ENCODE data around the gene MRTFA.
A peak's percentile ranks its signal among the peaks of the same experiment; 100 is the strongest.
"Not testable (repeated sequence)": the region's sequence is repeated elsewhere in the genome, so short reads cannot be mapped to it uniquely, and the experiment has no call there.

Gene MRTFA

DNA sequence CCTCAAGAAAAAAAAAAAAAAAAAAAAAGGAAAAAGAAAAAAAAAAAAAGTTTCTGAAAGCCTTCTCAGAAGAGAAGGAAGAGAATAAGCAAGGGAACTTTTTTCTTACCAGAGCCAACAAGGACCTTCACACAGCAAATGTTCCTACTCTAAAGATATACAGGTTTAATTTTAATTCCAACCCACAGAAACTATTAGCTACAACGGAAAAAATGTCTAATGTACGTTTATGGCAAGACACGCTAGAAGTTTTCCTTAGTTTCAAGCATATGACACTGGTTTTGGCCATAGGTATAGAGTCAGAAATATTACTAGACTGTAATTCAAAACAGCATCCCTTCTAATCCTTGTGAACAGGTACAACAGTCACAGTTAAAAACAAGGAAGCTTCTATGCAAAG, 120.1 kb downstream of the MRTFA start:
- no peak for DNase-seq

DNA sequence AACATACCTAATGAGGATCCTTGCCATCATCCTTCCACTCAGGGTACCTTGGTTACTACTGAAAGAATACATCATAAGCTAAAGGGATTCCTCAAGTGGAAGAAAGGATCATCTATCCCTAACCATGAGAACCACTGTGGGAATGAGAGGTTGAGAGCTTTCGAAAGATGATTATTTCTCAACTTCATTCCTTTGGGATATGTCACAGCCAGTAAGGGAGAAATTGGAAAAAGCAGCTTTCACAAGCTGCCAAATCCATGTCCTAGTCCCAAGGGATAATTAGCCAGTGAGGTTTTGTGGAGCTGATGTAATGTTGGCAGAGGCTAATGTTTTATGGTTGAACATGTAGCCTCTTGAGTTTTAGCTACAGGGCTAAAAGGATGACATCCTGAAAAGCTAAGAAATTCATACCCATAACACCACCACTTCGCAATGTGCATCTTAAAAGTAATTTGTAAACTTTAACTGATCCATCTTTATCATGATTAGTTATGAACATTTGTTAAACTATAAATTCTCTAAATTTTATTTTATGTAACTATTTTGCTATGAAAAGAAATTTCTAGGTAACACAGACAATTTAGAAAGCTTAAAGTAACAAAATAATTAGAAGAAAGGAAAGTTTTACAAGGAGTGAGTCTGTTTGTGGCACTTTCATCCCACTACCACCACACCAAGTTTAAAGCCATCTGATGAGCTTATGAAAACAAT, 123.9 kb downstream of the MRTFA start:
- DNase-seq: no peak

DNA sequence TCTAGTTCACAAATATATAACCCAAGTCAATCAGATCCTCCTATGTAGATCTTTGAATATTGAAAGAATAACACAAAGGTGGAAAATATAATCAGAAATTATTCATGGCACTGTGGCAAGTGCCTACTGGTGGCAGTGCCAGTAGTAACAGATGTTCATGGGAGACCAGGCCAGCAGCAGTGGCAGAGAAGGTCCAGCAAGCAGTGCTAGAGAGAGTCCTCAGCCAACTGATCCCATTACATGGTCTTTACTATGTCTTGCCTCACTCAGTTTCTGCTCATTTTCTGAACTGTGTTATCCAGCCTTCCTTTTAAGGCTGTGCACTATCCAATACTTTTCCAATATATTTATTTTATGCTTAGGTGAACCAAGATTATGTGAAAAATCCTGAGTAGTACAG, 124.9 kb downstream of the MRTFA start:
- no peak for DNase-seq

DNA sequence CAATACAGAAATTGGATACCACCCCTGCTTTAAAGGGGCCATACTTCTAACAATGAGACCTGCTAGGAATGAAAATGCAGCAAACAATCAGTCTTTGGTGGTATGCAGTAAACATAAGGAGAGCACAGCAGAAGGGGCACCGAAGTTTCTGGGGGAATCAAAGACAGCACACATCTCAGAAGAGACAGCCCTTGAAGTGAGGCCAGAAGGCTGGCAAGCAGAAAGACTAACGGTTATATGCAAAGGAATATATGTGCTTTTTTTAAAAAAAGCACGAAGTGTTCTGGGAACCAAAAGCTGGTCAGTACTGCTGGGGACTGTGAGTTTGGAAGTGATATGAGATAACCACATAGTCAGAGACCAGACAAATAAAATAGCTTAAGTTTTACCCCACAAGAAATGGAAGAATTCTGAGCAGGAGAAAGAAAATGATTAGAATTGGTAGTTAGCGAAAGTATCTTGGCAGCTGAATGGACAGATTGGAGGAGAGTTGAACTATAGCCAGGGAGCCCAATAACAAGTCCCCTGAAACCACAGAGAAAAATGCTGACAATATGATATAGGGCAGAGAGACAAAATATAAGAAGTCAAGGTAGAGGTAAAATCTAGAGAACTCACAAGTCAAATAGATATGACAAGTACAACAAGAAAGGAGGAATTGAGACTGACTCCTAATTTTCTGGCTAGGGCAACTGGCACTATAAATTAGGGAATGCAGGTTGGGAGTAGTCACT, 125.7 kb downstream of the MRTFA start:
- DNase-seq: no peak

DNA sequence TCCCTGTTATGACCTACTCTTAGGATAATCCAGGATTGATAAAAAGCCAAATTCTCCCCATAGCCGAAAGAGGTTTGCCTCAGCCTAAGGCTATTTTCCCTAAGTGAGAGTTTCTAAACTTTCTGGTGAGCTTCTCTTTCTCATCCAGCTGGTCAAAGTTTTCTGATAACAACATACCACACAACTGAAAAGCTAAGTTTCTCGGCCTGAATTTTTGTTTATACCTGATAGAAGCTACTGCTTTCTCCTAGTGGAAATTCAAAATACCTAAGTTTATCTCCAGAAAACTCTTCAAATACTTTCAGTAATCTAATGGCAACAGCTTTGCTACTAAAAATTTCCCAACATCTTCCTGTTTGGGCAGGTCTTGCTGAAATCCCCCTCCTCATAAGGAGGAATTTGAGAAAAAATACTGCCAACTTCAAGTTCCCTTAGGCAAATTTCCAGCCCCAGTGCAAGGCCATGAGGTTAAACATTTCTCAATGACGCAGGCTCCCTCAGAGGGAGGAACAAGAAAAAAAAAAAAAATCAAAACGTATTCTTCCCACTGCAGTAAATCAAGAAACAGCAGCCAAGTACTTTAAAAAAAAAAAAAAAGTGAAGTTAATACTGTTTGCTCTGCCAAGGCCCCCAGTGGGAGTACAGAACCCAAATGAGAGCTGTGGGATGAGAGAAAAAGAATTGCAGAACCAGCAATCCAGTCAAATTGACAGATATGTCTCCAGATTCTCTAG, 127.0 kb downstream of the MRTFA start:
- no peak for DNase-seq

DNA sequence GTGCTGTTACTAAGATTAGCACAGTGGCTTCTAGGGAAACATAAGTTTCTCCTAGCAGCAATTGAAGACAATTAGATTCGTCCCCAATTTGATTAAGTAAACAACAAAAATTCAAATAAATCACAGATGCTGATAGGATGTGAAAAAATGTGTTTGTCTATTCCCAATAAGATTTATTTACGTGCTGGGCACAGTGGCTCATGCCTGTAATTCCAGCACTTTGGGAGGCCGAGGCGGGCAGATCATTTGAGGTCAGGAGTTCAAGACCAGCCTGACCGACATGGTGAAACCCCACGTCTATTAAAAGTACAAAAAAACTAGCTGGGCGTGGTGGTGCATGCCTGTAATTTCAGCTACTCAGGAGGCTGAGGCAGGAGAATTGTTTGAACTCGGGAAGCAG, 128.5 kb downstream of the MRTFA start:
- not testable (repeated sequence) for DNase-seq

DNA sequence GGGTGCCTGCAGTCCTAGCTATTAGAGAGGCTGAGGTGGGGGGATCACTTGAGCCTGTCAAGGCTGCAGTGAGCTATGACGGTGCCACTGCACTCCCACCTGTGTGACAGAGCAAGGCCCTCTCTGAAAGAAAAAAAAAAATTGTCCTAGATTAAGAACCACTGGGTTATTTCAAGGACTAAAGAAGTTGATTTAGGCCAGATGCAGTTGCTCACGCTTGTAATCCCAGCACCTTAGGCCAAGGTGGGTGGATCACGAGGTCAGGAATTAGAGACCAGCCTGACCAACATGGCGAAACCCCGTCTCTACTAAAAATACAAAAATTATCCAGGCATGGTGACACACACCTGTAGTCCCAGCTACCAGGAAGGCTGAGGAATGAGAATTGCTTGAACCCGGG, 129.0 kb downstream of the MRTFA start:
- no peak for DNase-seq

DNA sequence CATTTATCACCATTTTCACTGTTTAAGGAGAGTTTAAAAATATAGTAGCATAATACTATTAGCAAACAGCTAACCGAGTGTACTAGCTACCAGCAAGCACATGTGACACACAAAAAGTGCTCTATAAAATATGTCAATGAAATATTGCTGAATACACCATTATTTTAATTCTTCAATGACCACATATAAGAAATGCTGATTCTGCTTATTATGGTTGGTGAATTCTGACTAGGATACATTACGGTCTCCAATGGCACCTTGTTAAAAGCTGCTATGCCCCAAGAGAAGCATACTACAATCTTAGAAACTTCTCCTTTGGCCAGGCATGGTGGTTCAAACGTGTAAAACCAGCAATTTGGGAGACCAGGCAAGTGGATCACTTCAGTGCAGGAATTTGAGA, 129.8 kb downstream of the MRTFA start:
- DNase-seq: no peak

DNA sequence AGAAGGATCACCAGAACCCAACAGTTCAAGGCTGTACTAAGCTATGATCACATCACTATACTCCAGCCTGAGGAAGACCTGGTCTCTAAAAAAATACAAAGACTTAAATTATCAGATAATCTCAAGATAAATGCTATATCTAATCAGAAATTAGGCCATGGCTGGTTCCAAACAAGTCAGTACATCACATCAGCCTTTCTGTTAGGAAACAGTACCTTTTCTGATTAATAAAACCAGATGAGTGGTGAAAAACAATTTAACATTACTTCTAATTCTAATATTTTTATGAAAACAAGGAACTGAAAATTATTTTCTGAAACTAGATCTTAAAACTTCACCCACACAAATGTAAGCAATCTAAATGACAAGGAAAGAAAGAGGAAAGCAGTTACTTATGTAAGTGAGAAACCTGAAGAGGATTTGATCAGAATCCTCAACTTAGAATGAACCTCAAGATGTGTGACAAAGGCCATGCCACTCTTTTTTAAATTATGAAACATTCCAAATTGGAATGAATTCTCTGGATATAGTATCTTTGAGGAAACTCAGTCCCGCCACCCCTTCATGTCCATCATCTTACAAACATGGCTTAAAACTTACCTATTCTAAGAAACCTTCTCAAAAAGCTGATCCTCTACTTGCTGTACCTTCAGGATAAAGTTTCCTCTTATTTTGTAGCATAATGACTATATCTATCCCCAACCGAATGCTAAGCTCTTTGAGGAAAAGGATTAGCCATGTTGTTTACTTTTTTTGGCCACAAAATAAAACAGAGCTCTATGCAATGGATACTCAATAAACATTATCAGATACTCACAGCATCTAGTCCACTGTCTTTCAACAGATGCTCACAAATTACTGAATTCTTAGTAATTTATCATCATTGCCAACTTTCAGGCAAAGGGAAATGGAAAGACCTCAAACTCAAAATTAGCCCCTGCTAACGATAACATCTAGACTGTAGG, 132.0 kb downstream of the MRTFA start:
- no peak for DNase-seq

DNA sequence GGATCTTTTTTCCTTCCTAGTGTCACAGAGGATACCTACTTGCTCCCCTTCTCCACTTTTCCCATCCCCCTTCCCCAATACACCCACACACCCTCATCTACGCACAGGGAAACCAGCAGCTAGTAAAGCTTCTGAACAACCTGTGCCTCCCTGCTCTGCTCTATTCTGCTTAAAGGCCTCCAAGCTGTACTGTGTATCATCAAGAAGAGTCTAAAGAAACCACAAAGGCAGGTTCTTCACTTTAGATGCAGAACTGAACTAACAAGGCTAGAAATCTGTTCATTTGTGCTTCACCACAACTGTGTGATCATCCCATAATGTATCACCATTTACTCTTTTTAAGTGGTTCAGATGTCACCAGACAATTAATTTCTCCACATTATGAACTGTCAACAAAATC, 133.6 kb downstream of the MRTFA start:
- no peak for DNase-seq

DNA sequence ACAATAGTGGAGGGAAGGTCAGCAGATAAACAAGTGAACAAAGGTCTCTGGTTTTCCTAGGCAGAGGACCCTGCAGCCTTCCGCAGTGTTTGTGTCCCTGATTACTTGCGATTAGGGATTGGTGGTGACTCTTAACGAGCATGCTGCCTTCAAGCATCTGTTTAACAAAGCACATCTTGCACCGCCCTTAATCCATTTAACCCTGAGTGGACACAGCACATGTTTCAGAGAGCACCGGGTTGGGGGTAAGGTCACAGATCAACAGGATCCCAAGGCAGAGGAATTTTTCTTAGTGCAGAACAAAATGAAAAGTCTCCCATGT, 136.1 kb downstream of the MRTFA start:
- DNase-seq: not testable (repeated sequence)

DNA sequence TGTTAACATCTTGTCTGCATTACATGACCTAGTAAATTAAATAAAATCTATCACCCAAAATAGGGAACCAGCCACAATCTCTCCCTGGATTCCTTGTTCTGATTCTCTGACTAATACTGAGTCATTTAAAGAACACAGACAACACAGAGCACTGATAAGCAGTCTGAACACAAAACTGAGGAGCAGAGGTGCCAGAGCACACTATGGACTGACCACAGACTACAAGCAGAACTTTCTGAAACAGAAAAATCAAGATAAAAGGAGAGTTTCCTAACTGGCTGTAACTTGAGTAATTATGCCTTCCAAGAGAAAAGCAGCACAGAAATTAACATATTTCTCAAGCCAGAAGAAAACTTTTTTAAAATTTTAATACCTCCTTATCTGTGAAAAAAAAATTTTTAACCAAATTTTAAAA, 137.3 kb downstream of the MRTFA start:
- DNase-seq: no peak

DNA sequence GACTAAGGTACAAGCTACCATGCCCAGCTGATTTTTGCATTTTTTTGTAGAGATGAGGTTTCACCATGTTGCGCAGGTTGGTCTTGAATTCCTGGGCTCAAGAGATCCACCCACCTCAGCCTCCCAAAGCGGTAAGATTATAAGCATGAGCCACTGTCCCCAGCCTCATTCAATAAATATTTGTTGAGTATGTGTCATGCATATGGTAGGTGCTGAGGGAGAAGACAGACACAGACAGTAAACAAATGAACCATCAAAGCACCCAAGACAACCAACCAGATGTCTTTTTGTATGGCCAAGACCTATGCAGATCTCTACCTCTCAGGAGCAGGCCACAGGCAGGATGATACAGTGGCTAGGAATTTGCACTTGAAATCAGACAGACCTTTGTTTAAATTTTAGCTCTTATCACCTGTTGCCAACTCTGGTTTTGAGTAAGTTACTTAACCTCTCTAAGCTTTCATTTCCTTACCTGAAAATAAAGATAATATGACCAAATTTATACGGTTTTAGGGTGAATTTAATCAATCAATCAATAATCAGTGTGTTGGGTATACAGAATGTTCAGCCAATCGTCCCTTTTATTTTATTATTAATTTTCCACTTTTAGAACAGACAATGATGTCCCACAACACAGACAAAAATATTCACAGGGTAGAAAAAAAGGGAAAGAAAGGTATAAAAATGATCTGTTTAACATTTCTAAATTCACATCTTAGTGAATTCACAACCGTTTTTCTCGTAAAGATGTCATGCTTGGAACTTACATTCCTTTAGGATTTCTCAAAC, 137.9 kb downstream of the MRTFA start:
- DNase-seq: peak; percentile 11

DNA sequence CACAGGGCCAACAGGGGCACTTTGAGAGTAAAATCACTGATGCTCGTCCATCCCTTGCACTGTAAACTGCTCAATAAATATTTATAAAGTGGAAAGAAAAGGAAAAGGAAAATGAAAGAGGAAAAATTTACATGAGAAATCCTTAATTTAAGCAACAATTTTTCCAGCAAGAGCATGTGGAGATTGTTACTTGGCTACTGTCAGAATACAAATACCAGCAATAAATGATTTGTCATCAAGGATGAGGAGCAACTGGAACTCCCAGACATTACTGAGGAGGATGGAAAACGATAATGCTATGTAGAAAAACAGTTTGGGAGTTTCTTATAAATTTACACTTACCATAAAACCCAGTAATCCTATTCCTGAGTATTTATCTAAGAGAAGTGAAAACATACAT, 143.1 kb downstream of the MRTFA start:
- DNase-seq: no peak

DNA sequence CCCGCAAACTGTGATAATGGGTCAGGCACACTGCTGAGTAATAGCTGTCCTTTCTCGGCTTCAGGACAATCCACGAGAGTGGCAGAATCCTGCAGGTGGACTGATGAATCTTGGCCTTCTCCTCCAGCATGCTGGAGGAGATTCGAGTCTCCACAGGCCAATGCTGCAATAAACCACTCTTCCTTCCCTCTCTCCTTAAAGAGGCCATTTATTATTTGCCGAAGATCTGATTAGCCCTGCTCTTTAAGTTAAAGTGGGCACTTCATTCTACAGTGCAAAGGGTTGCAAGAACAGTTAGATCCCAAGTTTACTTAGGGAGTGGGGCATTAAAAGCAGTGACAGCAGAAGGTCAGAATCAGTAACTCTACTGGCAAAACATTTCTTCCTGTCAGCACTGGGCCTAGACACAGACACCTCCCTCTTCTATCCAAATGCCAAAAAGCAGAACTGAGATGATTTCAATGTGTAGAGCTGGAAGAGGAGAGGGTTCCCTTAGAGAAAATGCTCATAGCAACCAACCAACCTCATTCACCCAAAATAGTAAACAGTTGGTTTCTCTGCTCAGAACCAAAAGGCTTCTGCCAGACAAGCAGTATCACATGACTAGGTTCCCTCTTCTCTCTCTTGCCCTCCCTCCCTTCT, 144.4 kb downstream of the MRTFA start:
- DNase-seq: no peak

DNA sequence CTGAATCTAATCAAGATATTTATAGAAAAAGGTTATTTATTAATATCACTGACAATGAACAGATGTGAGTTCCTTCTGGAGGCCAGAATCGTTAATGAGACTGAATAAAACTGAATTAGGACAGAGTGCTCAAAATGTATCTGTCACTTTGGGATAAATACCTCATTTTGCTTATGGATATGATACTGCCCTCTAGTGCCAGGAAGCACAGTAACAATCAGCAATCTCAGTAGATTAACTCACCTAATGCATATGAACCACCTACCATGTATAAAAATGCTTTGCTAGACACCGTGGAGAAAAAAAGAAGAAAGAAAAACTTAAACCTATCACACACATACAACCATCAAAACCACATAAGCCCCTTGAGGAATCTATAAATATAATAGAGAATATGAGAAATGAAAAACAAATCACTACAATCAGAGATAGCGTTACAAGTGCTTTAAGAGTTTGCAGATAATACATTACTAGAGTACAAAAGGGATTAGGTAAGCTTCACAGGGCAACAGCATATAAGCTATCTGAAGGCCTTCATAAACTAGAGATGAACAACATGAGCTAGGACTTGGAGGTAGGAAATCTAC, 148.8 kb downstream of the MRTFA start:
- DNase-seq: peak; percentile 7

DNA sequence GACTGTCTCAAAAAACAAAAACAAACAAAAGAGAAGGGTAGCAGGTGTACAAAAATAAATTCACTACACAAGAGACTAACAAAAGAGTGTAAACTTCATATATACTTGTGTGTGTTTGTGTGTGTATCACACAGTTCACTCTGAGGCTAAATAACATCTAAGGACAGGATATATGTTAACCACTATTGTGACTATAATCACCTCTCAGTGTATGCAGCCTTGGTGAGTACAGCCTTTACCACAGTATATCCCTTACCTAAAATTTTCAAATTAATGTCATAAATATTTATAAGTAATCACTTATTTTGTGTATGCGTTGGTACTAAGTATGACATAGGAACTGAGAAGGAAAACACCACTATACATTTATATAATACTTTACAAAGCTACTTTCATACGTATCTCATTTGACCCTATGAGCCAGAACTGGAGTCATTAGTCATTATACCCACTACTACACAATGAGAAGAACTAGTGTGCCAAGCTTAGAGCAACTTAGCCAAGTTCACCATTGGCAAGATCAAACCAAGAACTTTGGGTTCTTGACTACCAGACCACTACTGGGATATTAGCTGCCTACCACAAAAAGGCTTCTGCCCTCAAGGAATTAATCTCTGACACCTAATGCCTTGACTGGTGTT, 149.4 kb downstream of the MRTFA start:
- DNase-seq: no peak

DNA sequence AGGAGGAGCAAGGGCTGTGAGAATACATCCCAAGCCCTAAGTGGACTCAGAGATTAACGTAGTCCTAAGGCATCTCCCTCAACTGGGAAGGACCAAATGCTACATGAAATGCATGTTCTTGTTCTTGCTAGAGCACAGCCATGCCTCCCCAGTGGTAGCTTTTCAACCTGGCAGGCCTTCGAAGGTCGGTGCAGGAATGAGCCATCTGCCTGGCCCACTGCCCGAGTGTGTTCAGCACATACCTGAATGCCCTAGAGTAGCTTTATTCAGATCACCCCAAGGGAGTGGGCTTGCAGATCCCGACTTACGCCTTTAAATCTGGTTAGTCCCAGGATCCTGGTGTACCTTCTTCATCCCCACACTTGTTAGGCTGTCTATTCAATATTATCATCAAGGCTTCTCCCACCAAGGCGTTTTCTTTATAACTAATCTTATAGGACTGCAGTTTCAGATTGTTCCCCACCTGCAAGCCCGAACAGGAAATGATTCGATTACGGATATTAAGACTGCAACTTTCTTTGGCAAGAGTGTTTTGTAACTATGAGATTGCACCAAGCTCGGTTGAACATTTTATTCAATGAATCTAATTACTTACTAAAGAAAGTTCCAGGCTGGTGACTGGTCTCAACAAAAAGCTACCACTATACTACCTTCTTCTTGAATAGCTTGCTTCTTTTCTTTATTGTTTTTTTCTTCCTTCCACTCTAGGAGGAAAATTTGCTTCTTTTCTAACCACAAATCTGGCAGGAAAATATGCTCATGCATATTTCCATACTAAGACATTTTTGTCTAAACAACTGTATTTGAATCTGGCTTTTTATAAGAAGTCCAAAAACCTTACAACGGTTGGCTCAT, 150.5 kb downstream of the MRTFA start:
- DNase-seq: no peak

DNA sequence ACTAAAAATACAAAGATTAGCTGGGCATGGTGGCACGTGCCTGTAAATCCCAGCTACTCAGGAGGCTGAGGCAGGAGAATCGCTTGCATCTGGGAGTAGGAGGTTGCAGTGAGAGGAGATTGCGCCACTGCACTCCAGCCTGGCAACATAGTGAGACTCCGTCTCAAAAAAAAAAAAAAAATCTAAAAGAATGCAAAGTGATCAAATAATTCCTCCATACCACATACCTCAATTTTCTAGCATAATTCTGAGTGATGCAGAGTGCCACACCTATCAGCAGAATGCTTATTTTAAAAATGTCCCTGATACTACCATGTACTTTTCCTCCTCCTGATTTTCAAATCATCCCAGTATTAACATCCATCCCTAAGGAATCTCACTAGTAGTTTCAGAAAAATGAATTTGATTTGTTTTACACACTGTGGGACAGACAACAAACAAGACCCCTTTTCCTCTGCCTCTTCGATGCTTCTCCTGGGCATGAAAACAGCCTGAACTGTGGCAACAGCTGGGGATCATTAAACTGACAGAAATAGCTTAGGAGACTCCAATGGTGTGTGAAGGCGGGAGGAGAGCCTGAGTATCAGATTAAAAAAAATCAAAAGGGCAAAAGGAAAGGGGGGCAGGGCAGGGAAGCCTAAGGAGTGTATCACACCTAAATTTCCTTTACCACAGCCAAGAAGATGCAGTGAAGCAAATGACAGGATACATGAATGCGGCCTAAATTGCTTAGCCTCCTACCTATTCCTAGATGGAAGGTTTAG, 151.4 kb downstream of the MRTFA start:
- DNase-seq: no peak
